Hematopoietic multipotent progenitor cell treated with erythropoietin and hydrocortisone succinate and interleukin-3 and kit ligand, for 4 days (in vitro differentiated cells): ENCODE measurements around the gene GIPC3.
"Not testable (repeated sequence)": the region's sequence is repeated elsewhere in the genome, so short reads cannot be mapped to it uniquely, and the experiment has no call there.

Experiments
- DNase-seq: peaks from one replicate; pipeline ENCODE4 v3.0.0-alpha.2; 2015

Gene GIPC3

GRCh38 chr19:3550947-3551791 lies 34.1 kb upstream of the GIPC3 start:
- DNase-seq, result no peak

GRCh38 chr19:3551792-3552095 lies 33.5 kb upstream of the GIPC3 start:
- DNase-seq, result no peak

- DNase-seq, result peak; percentile 55
Observed at GRCh38 chr19:3554254-3555083, 30.8 kb upstream of the GIPC3 start.

- DNase-seq, result no peak
Observed at GRCh38 chr19:3555653-3556422, 29.4 kb upstream of the GIPC3 start.

- no peak for DNase-seq
Observed at GRCh38 chr19:3556423-3556977, 28.8 kb upstream of the GIPC3 start.

- peak; percentile 58 for DNase-seq
Observed at GRCh38 chr19:3556978-3557460, 28.3 kb upstream of the GIPC3 start.

GRCh38 chr19:3557461-3558248 lies 27.6 kb upstream of the GIPC3 start, which contains the start of gene MFSD12:
MFSD12 (minus strand) TSS chr19:3557586; CDS start chr19:3557403, 183 bp downstream.
- DNase-seq, result peak; percentile 98

GRCh38 chr19:3563709-3564524 lies 21.4 kb upstream of the GIPC3 start:
- DNase-seq, result no peak

GRCh38 chr19:3565139-3565538 lies 20.1 kb upstream of the GIPC3 start:
- no peak for DNase-seq

GRCh38 chr19:3570042-3570441 lies 15.2 kb upstream of the GIPC3 start:
- not testable (repeated sequence) for DNase-seq

GRCh38 chr19:3570606-3571011 lies 14.7 kb upstream of the GIPC3 start:
- no peak for DNase-seq

GRCh38 chr19:3572132-3572854 lies 13.0 kb upstream of the GIPC3 start:
- peak; percentile 100 for DNase-seq

GRCh38 chr19:3572855-3573161 lies 12.5 kb upstream of the GIPC3 start, which contains the start of gene HMG20B:
HMG20B (plus strand) TSS chr19:3572944; CDS start chr19:3573310, 366 bp downstream.
- no peak for DNase-seq

GRCh38 chr19:3573162-3573857 lies 12.0 kb upstream of the GIPC3 start:
- DNase-seq, result peak; percentile 57

GRCh38 chr19:3573858-3574637 lies 11.2 kb upstream of the GIPC3 start:
- DNase-seq, result peak; percentile 99

GRCh38 chr19:3575260-3575741 lies 10.0 kb upstream of the GIPC3 start:
- peak; percentile 49 for DNase-seq

- no peak for DNase-seq
Observed at GRCh38 chr19:3575949-3576673, 9.2 kb upstream of the GIPC3 start.
